K562 (cell line): ENCODE data around the gene ZNF487. TPM values are rescaled to one million over a fixed set of nuclear protein-coding genes. Genes with fewer than 3 reads are reported as not detected.

Experiments
- ATF7 ChIP-seq: fragments of 450-650 bp; IDR thresholded peaks from 2 replicates; pipeline ENCODE4 v1.7.1; 2014; ENCODE audit warnings: mild to moderate bottlenecking, moderate library complexity
- DDX20 ChIP-seq: fragments of 450-650 bp; IDR thresholded peaks from 2 replicates; pipeline ENCODE4 v1.6.1; 2016; ENCODE audit warnings: missing genetic modification characterization, low read depth, mild to moderate bottlenecking, missing compliant biosample characterization, moderate library complexity
- FOXO4 ChIP-seq: fragments of 450-650 bp; formaldehyde crosslinking; IDR thresholded peaks from 2 replicates; pipeline ENCODE4 v1.4.0; 2020; ENCODE audit warnings: mild to moderate bottlenecking, moderate library complexity
- FOXP1 ChIP-seq: sonication (generic); formaldehyde crosslinking; IDR thresholded peaks from 2 replicates; pipeline ENCODE4 v1.8.0; 2022; ENCODE audit warnings: mild to moderate bottlenecking, missing genetic modification reagents
- MAFG ChIP-seq: fragments of 450-650 bp; conservative IDR thresholded peaks from 2 replicates; pipeline ENCODE4 v1.6.1; 2016; ENCODE audit warnings: missing genetic modification characterization, missing compliant biosample characterization
- OTX1 ChIP-seq: fragments of 450-650 bp; formaldehyde crosslinking; IDR thresholded peaks from 2 replicates; pipeline ENCODE4 v1.4.0; 2022; ENCODE audit warnings: mild to moderate bottlenecking
- PATZ1 ChIP-seq: fragments of 250-450 bp; sonication (Bioruptor Pico); IDR thresholded peaks from 2 replicates; pipeline ENCODE4 v1.5.0; 2020; ENCODE audit warnings: mild to moderate bottlenecking, borderline replicate concordance
- POLR2G ChIP-seq: fragments of 200-400 bp; formaldehyde crosslinking; IDR thresholded peaks from 2 replicates; pipeline ENCODE4 v1.6.1; 2017; ENCODE audit warnings: low read depth, mild to moderate bottlenecking, antibody characterized with exemption, low read length, moderate library complexity
- TRIM24 ChIP-seq, 2 experiments: fragments of 450-650 bp; IDR thresholded peaks; 2 replicates each; pipeline ENCODE4 v1.6.1; 2016
- ZEB2 ChIP-seq: fragments of 450-650 bp; IDR thresholded peaks from 2 replicates; pipeline ENCODE4 v1.6.1; 2016
- ZFP1 ChIP-seq: fragments of 450-650 bp; formaldehyde crosslinking; IDR thresholded peaks from 2 replicates; pipeline ENCODE4 v1.4.0; 2020; ENCODE audit warnings: mild to moderate bottlenecking, mixed read lengths
- ZNF232 ChIP-seq: sonication (generic); formaldehyde crosslinking; IDR thresholded peaks from 2 replicates; pipeline ENCODE4 v1.8.0; 2022; ENCODE audit warnings: mild to moderate bottlenecking, missing genetic modification reagents
- ZNF444 ChIP-seq: fragments of 250-450 bp; sonication (Bioruptor Pico); IDR thresholded peaks from 2 replicates; pipeline ENCODE4 v1.4.0; 2020; ENCODE audit warnings: mild to moderate bottlenecking, moderate library complexity
- ZNF589 ChIP-seq: fragments of 200-800 bp; sonication (Bioruptor generic); IDR thresholded peaks from 2 replicates; pipeline ENCODE4 v1.6.1; 2016; ENCODE audit warnings: low read depth, missing genetic modification characterization, missing compliant biosample characterization
- ZSCAN32 ChIP-seq: fragments of 450-650 bp; formaldehyde crosslinking; IDR thresholded peaks from 2 replicates; pipeline ENCODE4 v1.4.0; 2020; ENCODE audit warnings: mild to moderate bottlenecking, moderate library complexity
- polyA plus RNA-seq, 8 experiments: library from polyadenylated mRNA; depleted of rRNA in 4 of 8; stranded (reverse) in 5 of 8; unstranded in 3 of 8; fragments of >200 nt; fragmentation: Nextera tagmentation in 2 of 8; fragmentation: Illumina TruSeq in 1 of 8; extraction: Ambion mirVana in 2 of 8; extraction: Trizol in 1 of 8; gene quantifications; 2 replicates each; pipeline versions ENCODE4 v1.2.1 to v1.2.3, GENCODE V29; 2011 to 2014; ENCODE audit warnings: inconsistent platforms in 1 of 8, missing spikeins in 1 of 8
- total RNA-seq, 7 experiments: library from RNA; depleted of rRNA in 6 of 7; stranded (reverse); fragments of >200 nt in 6 of 7; fragmentation: Illumina TruSeq in 2 of 7; extraction: Trizol in 2 of 7; gene quantifications; 2 replicates each; pipeline versions ENCODE4 v1.2.1 to v1.2.3, GENCODE V29; 2011 to 2021; ENCODE audit warnings: low replicate concordance in 1 of 7
- TF ChIP-seq, protein P1 (sequence below): IDR thresholded peaks from 2 replicates; pipeline ENCODE4 v1.6.1; 2016; ENCODE audit warnings: missing genetic modification characterization, missing compliant biosample characterization
- TF ChIP-seq, protein P2 (sequence below): fragments of 150-350 bp; conservative IDR thresholded peaks from 2 replicates; pipeline ENCODE4 v1.6.1; 2014; ENCODE audit warnings: low read length
- TF ChIP-seq, protein P3 (sequence below): IDR thresholded peaks from 2 replicates; pipeline ENCODE4 v1.6.1; 2012; ENCODE audit warnings: low read depth, low read length, improper control_type of control experiment, borderline replicate concordance

The ZNF487 gene
- total and polyA plus RNA-seq, 9 of the 15 experiments (the other 6 are each of a cell fraction or from before 2014, with no cell fraction given), result 1.9 to 6.5 (median 4.2) TPM

DNA sequence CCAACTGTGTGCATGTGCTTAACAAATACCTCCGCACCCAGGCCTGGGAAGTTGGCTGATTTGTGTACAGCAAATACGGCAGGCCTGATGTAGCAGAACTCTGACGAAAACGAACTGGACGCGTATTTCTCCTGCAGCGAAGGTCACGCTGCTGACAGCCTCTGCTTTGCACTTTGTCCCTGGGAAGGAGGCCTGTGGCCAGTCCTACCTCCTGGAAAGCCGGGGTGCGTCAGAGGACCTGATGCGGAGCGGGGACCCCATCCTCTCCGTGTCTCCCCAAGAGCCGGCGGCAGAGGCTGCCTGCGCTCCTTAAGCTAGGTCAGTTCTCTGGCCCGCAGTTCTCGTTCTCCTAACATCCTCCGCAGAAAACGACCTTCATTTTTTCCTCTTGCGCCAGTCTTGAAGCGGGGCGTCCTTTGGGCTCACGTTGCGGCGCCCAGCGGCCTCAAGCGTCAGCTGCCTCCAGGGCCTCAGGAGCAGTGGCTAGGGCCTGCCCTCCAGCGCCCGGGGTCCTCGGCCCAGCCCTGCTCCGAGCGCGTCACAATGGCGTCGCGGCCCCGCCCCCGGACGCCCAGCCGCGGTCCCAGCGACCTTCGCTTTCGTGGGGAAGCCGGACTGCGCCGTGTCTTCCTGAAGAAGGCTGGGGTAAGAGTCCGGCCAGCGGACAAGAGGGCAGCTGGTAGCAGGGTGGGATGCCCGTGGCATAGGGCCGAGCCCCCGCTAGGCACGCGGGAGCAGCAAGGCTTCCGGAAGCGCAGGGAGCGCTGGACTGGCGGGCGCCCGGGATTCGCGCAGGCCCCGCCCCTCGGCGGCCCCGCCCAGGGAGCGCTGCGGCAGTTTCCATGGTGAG is at the start of gene ZNF487 (continued):
- TF ChIP-seq POLR2G, result peak; percentile 100
- TF ChIP-seq, protein P1, sequence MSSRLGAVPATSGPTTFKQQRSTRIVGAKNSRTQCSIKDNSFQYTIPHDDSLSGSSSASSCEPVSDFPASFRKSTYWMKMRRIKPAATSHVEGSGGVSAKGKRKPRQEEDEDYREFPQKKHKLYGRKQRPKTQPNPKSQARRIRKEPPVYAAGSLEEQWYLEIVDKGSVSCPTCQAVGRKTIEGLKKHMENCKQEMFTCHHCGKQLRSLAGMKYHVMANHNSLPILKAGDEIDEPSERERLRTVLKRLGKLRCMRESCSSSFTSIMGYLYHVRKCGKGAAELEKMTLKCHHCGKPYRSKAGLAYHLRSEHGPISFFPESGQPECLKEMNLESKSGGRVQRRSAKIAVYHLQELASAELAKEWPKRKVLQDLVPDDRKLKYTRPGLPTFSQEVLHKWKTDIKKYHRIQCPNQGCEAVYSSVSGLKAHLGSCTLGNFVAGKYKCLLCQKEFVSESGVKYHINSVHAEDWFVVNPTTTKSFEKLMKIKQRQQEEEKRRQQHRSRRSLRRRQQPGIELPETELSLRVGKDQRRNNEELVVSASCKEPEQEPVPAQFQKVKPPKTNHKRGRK (tag), result no peak
- 0 out of 2 replicates have a peak, but pooled peaks have one; percentile 35 for TF ChIP-seq FOXO4 (CRISPR knock-in tag)
- TF ChIP-seq ZNF232, result peak; percentile 78; the same call in 1 of the 2 replicates
- TF ChIP-seq PATZ1 (CRISPR knock-in tag), result no peak
- TF ChIP-seq, protein P2, sequence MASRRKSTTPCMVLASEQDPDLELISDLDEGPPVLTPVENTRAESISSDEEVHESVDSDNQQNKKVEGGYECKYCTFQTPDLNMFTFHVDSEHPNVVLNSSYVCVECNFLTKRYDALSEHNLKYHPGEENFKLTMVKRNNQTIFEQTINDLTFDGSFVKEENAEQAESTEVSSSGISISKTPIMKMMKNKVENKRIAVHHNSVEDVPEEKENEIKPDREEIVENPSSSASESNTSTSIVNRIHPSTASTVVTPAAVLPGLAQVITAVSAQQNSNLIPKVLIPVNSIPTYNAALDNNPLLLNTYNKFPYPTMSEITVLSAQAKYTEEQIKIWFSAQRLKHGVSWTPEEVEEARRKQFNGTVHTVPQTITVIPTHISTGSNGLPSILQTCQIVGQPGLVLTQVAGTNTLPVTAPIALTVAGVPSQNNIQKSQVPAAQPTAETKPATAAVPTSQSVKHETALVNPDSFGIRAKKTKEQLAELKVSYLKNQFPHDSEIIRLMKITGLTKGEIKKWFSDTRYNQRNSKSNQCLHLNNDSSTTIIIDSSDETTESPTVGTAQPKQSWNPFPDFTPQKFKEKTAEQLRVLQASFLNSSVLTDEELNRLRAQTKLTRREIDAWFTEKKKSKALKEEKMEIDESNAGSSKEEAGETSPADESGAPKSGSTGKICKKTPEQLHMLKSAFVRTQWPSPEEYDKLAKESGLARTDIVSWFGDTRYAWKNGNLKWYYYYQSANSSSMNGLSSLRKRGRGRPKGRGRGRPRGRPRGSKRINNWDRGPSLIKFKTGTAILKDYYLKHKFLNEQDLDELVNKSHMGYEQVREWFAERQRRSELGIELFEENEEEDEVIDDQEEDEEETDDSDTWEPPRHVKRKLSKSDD, result no peak
- peak; percentile 93 for TF ChIP-seq ATF7
- TF ChIP-seq DDX20 (tag), result no peak
- peak; percentile 23; the same call in 1 of the 2 replicates for TF ChIP-seq ZSCAN32 (CRISPR knock-in tag)
- peak; percentile 33; the same call in 1 of the 2 replicates for TF ChIP-seq OTX1 (CRISPR knock-in tag)
- peak; percentile 86 for TF ChIP-seq FOXP1 (CRISPR knock-in tag)
- TF ChIP-seq MAFG, result no peak
- TF ChIP-seq ZFP1 (CRISPR knock-in tag), result no peak; the same call in 1 of the 2 replicates
- TF ChIP-seq ZNF589 (CRISPR knock-in tag), result no peak
- TF ChIP-seq, protein P3, sequence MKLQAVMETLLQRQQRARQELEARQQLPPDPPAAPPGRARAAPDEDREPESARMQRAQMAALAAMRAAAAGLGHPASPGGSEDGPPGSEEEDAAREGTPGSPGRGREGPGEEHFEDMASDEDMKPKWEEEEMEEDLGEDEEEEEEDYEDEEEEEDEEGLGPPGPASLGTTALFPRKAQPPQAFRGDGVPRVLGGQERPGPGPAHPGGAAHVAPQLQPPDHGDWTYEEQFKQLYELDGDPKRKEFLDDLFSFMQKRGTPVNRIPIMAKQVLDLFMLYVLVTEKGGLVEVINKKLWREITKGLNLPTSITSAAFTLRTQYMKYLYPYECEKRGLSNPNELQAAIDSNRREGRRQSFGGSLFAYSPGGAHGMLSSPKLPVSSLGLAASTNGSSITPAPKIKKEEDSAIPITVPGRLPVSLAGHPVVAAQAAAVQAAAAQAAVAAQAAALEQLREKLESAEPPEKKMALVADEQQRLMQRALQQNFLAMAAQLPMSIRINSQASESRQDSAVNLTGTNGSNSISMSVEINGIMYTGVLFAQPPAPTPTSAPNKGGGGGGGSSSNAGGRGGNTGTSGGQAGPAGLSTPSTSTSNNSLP, result no peak
- 0 out of 2 replicates have a peak, but pooled peaks have one; percentile 32 for TF ChIP-seq ZEB2
- no peak for TF ChIP-seq ZNF444 (CRISPR knock-in tag)
- peak in 1 of 2 experiments; percentile 23; a peak in 1 of 4 replicates for TF ChIP-seq TRIM24 (IDR thresholded peaks at IDR 0.05)
